Measurements from ENCODE around the gene ABHD11. TPM values are rescaled to one million over a fixed set of nuclear protein-coding genes. Genes with fewer than 3 reads are reported as not detected.

Gene ABHD11
- polyA plus RNA-seq, 1 donor from 2014 or later, result 13.6 TPM

Other genes with a start within 250 kb of the ABHD11 start
- 22.4 TPM for gene BAZ1B, start 216.5 kb downstream of the ABHD11 start, polyA plus RNA-seq
- 78.5 TPM for gene BCL7B, start 181.1 kb downstream of the ABHD11 start, polyA plus RNA-seq
- gene TBL2, start 160.2 kb downstream of the ABHD11 start, polyA plus RNA-seq, result 21.3 TPM
- gene MLXIPL, start 114.3 kb downstream of the ABHD11 start, polyA plus RNA-seq, result not detected
- 0.39 TPM for gene VPS37D, start 71.0 kb downstream of the ABHD11 start, polyA plus RNA-seq
- gene DNAJC30, start 55.3 kb downstream of the ABHD11 start, polyA plus RNA-seq, result 11.3 TPM
- gene BUD23, start 55.2 kb downstream of the ABHD11 start, polyA plus RNA-seq, result 137 TPM
- gene STX1A, start 19.1 kb downstream of the ABHD11 start, polyA plus RNA-seq, result 1.6 TPM
- gene CLDN3, start 31.5 kb upstream of the ABHD11 start, polyA plus RNA-seq, result not detected
- gene CLDN4, start 92.2 kb upstream of the ABHD11 start, polyA plus RNA-seq, result not detected
- gene METTL27, start 103.7 kb upstream of the ABHD11 start, polyA plus RNA-seq, result not detected
- not detected for gene TMEM270, start 122.4 kb upstream of the ABHD11 start, polyA plus RNA-seq

All from IgD-negative memory B cell (primary cell).